Natural killer cell (primary cell): ENCODE data around the gene TYK2. TPM values are rescaled to one million over a fixed set of nuclear protein-coding genes. Genes with fewer than 3 reads are reported as not detected.

ENCODE experiments used
- ATAC-seq, 3 donors: fragments of 150-1000 bp in 2 of 3; fragments of 200-7000 bp in 1 of 3; cut with Tn5 transposase; 1 replicate in 1 of 3; 2 replicates in 2 of 3; pipeline ENCODE4 v1.10.0; 2021; ENCODE audit warnings: mild to moderate bottlenecking in 2 of 3, moderate library complexity in 2 of 3
- DNase-seq, 2 donors: peaks; one replicate each; pipeline versions ENCODE4 v3.0.0 to v3.0.0-alpha.2; 2013 to 2021; ENCODE audit warnings: mixed read lengths in 1 of 2
- H3K27ac ChIP-seq: one replicate; pipeline ENCODE4 v1.5.1; 2013; ENCODE audit warnings: mild to moderate bottlenecking, low read length
- H3K27me3 ChIP-seq: one replicate; pipeline ENCODE4 v1.6.1; 2013; ENCODE audit warnings: low read length; ENCODE audit not compliant: control insufficient read depth, insufficient read depth
- H3K36me3 ChIP-seq: one replicate; pipeline ENCODE4 v1.6.1; 2013; ENCODE audit warnings: low read length; ENCODE audit not compliant: control insufficient read depth, insufficient read depth
- H3K4me1 ChIP-seq: one replicate; pipeline ENCODE4 v1.6.1; 2013; ENCODE audit warnings: low read length; ENCODE audit not compliant: control insufficient read depth, insufficient read depth
- H3K4me3 ChIP-seq: one replicate; pipeline ENCODE4 v1.5.1; 2013; ENCODE audit warnings: low read length
- H3K9me3 ChIP-seq: one replicate; pipeline ENCODE4 v1.6.1; 2013; ENCODE audit warnings: low read length; ENCODE audit not compliant: control insufficient read depth, insufficient read depth
- H3K27ac Mint-ChIP-seq, 2 donors: one replicate each; pipeline ENCODE4 v1.8.0; 2022; ENCODE audit warnings: mild to moderate bottlenecking in 2 of 2, mixed read lengths in 2 of 2, moderate library complexity in 1 of 2
- H3K27me3 Mint-ChIP-seq, 2 donors: one replicate each; pipeline ENCODE4 v1.8.0; 2022; ENCODE audit warnings: low read depth in 2 of 2, mixed read lengths in 2 of 2
- H3K36me3 Mint-ChIP-seq: one replicate; pipeline ENCODE4 v1.8.0; 2022; ENCODE audit warnings: mixed read lengths
- H3K4me1 Mint-ChIP-seq, 2 donors: one replicate each; pipeline ENCODE4 v1.8.0; 2022; ENCODE audit warnings: mixed read lengths in 2 of 2
- H3K4me3 Mint-ChIP-seq: one replicate; pipeline ENCODE4 v1.8.0; 2022; ENCODE audit warnings: mild to moderate bottlenecking, moderate library complexity, mixed read lengths
- H3K9me3 Mint-ChIP-seq, 2 donors: one replicate each; pipeline ENCODE4 v1.8.0; 2022; ENCODE audit warnings: mixed read lengths in 2 of 2
- CTCF ChIP-seq: fragments of 200-600 bp; IDR thresholded peaks from one replicate; pipeline ENCODE4 v1.8.0; 2022; ENCODE audit warnings: antibody characterized with exemption
- WGBS: methylation state at CpG from one replicate; pipeline ENCODE4 v1.1.7; 2013; ENCODE audit warnings: missing lambda C conversion rate; ENCODE audit not compliant: insufficient coverage; 5-methylcytosine and 5-hydroxymethylcytosine counted together
- intact Hi-C: fragments of 100-400 bp; cut with micrococcal nuclease; formaldehyde crosslinking; loops from one replicate; pipeline ENCODE4 v1.14.2; 2022
- total RNA-seq, 4 donors: library from RNA; stranded (reverse); fragments of 120-200 nt in 1 of 4; gene quantifications; one replicate each; pipeline versions ENCODE4 v1.2.3 to v1.2.4, GENCODE V29; 2013 to 2022

The TYK2 gene
- total RNA-seq, 3 donors from 2014 or later (not counting 1 experiment from before 2014, with no cell fraction given) = 401 to 469 (median 454) TPM

DNA sequence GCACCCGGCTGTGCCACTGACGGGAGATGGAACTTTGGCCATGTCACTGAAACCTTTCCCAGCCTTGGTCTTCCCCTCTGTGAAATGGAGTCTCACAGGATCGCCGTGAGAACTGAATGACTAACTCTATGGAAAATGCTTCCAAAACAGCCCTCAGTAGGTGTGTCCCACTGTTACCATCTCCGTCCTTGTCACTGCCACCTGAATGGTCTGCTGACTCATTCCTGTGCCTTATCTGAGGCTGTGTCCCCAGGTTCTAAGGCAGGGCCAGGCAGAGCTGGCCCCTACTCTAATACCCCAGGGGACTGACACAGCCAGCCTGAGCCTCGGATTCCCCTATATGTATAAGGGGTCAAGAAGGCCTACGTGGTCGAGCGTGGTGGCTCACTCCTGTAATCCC lies 18.4 kb upstream of the TYK2 start:
- Histone ChIP-seq H3K9me3 (no peaks in the 10 kb centered on the region), H3K4me1 (peaks cover 29% of the 10 kb centered on the region), H3K27ac (no peak overlapping the region), H3K36me3 (peaks cover 11% of the 10 kb centered on the region), H3K4me3 (no peak overlapping the region), H3K27me3 (no peaks in the 10 kb centered on the region)
- no peaks in the 10 kb centered on the region for H3K9me3 Mint-ChIP-seq
- DNase-seq (no peak), ATAC-seq (no peak)
- no peak for TF ChIP-seq CTCF
- H3K4me1 Mint-ChIP-seq = peaks cover 30 to 56% of the 10 kb centered on the region in 2 donors
- peak overlapping the region in 1 of 2 donors; percentile 34 for H3K27ac Mint-ChIP-seq
- no peak overlapping the region for H3K4me3 Mint-ChIP-seq
- no peaks in the 10 kb centered on the region for H3K27me3 Mint-ChIP-seq
- 97% methylated on average over 8 of the region's 9 CpGs for WGBS
- intact Hi-C loops = no loop called here
- no peaks in the 10 kb centered on the region for H3K36me3 Mint-ChIP-seq

GRCh38 chr19:10395917-10396316 lies 15.5 kb upstream of the TYK2 start:
- Histone ChIP-seq H3K4me1 (peaks cover 2% of the 10 kb centered on the region), H3K27ac (no peak overlapping the region), H3K36me3 (peaks cover 32% of the 10 kb centered on the region), H3K27me3 (no peaks in the 10 kb centered on the region), H3K4me3 (no peak overlapping the region), H3K9me3 (no peaks in the 10 kb centered on the region)
- no peaks in the 10 kb centered on the region for H3K27me3 Mint-ChIP-seq
- H3K27ac Mint-ChIP-seq = peak overlapping the region in 1 of 2 donors; percentile 14
- H3K9me3 Mint-ChIP-seq = no peaks in the 10 kb centered on the region
- WGBS = 94% methylated on average over 24 of the region's 24 CpGs
- ATAC-seq (no peak), DNase-seq (no peak)
- H3K4me3 Mint-ChIP-seq = no peak overlapping the region
- intact Hi-C loops = no loop called here
- H3K36me3 Mint-ChIP-seq = no peaks in the 10 kb centered on the region
- no peak for TF ChIP-seq CTCF
- H3K4me1 Mint-ChIP-seq = peaks cover 9 to 27% of the 10 kb centered on the region in 2 donors

DNA sequence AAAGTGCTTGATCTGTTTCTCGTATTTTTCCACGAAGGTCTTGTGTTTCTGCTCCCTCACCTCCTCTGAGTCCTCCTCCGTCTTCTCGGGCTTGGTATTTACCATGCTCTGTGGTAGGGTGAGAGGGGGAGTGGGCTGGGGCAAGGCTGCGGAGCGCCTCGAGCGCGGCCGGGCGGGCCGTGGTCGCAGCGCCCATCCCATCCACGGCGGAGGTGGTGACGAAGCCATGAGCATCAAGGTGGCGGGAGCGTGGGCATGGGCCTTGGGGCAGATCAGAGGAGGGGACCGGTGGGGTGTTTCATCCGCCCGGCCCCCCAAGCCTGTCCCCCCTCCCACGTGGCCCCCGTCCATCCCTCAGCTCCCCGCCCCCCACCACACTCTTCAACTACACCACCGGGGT lies 15.1 kb upstream of the TYK2 start:
- Mint-ChIP-seq H3K4me1 (peaks cover 9 to 32% of the 10 kb centered on the region in 2 donors), H3K36me3 (no peaks in the 10 kb centered on the region), H3K4me3 (no peak overlapping the region), H3K9me3 (no peaks in the 10 kb centered on the region), H3K27ac (no peak overlapping the region), H3K27me3 (no peaks in the 10 kb centered on the region)
- TF ChIP-seq CTCF = no peak
- intact Hi-C loops = no loop called here
- Histone ChIP-seq H3K9me3 (no peaks in the 10 kb centered on the region), H3K27ac (no peak overlapping the region), H3K27me3 (no peaks in the 10 kb centered on the region), H3K36me3 (peaks cover 34% of the 10 kb centered on the region), H3K4me3 (no peak overlapping the region), H3K4me1 (no peaks in the 10 kb centered on the region)
- WGBS = 95% methylated on average over 24 of the region's 26 CpGs
- ATAC-seq = no peak
- no peak for DNase-seq

DNA sequence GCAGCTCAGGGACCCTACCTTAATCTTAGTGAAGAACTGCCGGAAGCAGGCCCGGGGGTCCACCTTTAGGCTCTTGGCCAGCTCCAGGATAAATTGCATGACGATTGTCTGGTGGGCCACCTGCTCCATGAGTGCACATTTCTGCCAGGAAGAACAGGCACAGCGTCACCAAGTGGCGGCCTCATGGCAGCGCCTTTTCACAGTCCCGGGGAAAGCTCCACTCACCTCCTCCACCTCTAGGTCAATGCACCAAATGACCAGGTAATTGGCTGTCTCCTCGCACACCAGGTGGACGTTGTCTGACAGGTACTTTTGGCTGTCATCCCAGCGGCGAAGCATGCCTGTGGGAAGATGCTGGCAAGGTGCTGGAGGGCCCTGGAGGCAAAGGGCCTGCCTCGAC lies 14.6 kb upstream of the TYK2 start:
- Mint-ChIP-seq H3K4me1 (peaks cover 9 to 32% of the 10 kb centered on the region in 2 donors), H3K9me3 (no peaks in the 10 kb centered on the region), H3K27ac (no peak overlapping the region), H3K4me3 (no peak overlapping the region), H3K36me3 (no peaks in the 10 kb centered on the region), H3K27me3 (no peaks in the 10 kb centered on the region)
- DNase-seq (no peak), ATAC-seq (no peak)
- no peak overlapping the region for H3K4me3 ChIP-seq
- no peaks in the 10 kb centered on the region for H3K4me1 ChIP-seq
- WGBS = 96% methylated on average over 12 of the region's 12 CpGs
- H3K36me3 ChIP-seq = peaks cover 34% of the 10 kb centered on the region
- no peaks in the 10 kb centered on the region for H3K27me3 ChIP-seq
- TF ChIP-seq CTCF = no peak
- no peaks in the 10 kb centered on the region for H3K9me3 ChIP-seq
- intact Hi-C loops = no loop called here
- H3K27ac ChIP-seq = no peak overlapping the region
